Neuronal stem cell (in vitro differentiated cells): ENCODE measurements around the gene MPL.

ENCODE experiments used
- DNase-seq: peaks from one replicate; pipeline ENCODE4 v3.0.0-alpha.2; 2013; ENCODE audit warnings: low spot score
- H2AFZ ChIP-seq: one replicate; pipeline ENCODE4 v1.6.1; 2013; ENCODE audit warnings: mild to moderate bottlenecking, low read length, inconsistent platforms
- H2AK5ac ChIP-seq: 2 replicates; pipeline ENCODE4 v1.6.1; 2013; ENCODE audit warnings: low read depth, mild to moderate bottlenecking, inconsistent platforms, low read length, moderate library complexity, mixed read lengths
- H2BK120ac ChIP-seq: 2 replicates; pipeline ENCODE4 v1.6.1; 2013; ENCODE audit warnings: low read depth, mild to moderate bottlenecking, inconsistent platforms, low read length, moderate library complexity, mixed read lengths
- H2BK12ac ChIP-seq: one replicate; pipeline ENCODE4 v1.6.1; 2013; ENCODE audit warnings: low read length, inconsistent platforms
- H2BK15ac ChIP-seq: 2 replicates; pipeline ENCODE4 v1.6.1; 2013; ENCODE audit warnings: mild to moderate bottlenecking, low read length, inconsistent platforms, mixed read lengths
- H2BK5ac ChIP-seq: one replicate; pipeline ENCODE4 v1.6.1; 2013; ENCODE audit warnings: inconsistent platforms, mild to moderate bottlenecking, low read length, moderate library complexity
- H3K14ac ChIP-seq: one replicate; pipeline ENCODE4 v1.6.1; 2013; ENCODE audit warnings: low read length, inconsistent platforms
- H3K18ac ChIP-seq: 2 replicates; pipeline ENCODE4 v1.6.1; 2013; ENCODE audit warnings: low read length, inconsistent platforms
- H3K23ac ChIP-seq: 2 replicates; pipeline ENCODE4 v1.6.1; 2013; ENCODE audit warnings: low read depth, mild to moderate bottlenecking, mixed read lengths, low read length, inconsistent platforms; ENCODE audit not compliant: poor library complexity
- H3K27ac ChIP-seq: replicated peaks from 3 replicates; pipeline ENCODE4 v1.5.1; 2013; ENCODE audit warnings: low read length, inconsistent platforms
- H3K27me3 ChIP-seq, 3 experiments: 2 replicates each; pipeline ENCODE4 v1.6.1; 2013; ENCODE audit warnings: low read length in 3 of 3, mild to moderate bottlenecking in 2 of 3, inconsistent platforms in 1 of 3, low read depth in 1 of 3, mixed read lengths in 1 of 3, moderate library complexity in 1 of 3; ENCODE audit not compliant: control insufficient read depth in 3 of 3, insufficient read depth in 3 of 3
- H3K36me3 ChIP-seq, 2 donors: replicated peaks in 1 of 2; 2 replicates each; pipeline ENCODE4 v1.6.1; 2013; ENCODE audit warnings: low read length in 2 of 2; ENCODE audit not compliant: control insufficient read depth in 2 of 2, insufficient read depth in 2 of 2
- H3K4ac ChIP-seq: 2 replicates; pipeline ENCODE4 v1.6.1; 2013; ENCODE audit warnings: inconsistent platforms, mild to moderate bottlenecking, low read length, moderate library complexity
- H3K4me1 ChIP-seq, 2 donors: 1 replicate in 1 of 2; 2 replicates in 1 of 2; pipeline ENCODE4 v1.6.1; 2013; ENCODE audit warnings: low read length in 2 of 2, low read depth in 1 of 2; ENCODE audit not compliant: control insufficient read depth in 2 of 2, insufficient read depth in 1 of 2
- H3K4me2 ChIP-seq: one replicate; pipeline ENCODE4 v1.6.1; 2013; ENCODE audit warnings: mild to moderate bottlenecking, low read length, inconsistent platforms; ENCODE audit not compliant: insufficient read depth, poor library complexity, severe bottlenecking
- H3K4me3 ChIP-seq, 2 donors: 2 replicates each; pipeline ENCODE4 v1.5.1; 2013; ENCODE audit warnings: low read length in 2 of 2, mild to moderate bottlenecking in 2 of 2, inconsistent platforms in 1 of 2, moderate library complexity in 1 of 2
- H3K79me1 ChIP-seq: one replicate; pipeline ENCODE4 v1.6.1; 2013; ENCODE audit warnings: low read depth, mild to moderate bottlenecking, inconsistent platforms, low read length, moderate library complexity
- H3K9ac ChIP-seq: one replicate; pipeline ENCODE4 v1.6.1; 2013; ENCODE audit warnings: mild to moderate bottlenecking, low read depth, low read length, inconsistent platforms; ENCODE audit not compliant: poor library complexity
- H3K9me3 ChIP-seq, 2 donors: replicated peaks in 1 of 2; 2 replicates each; pipeline versions ENCODE3 to v1.6.1; 2013; ENCODE audit warnings: low read length in 2 of 2, mild to moderate bottlenecking in 2 of 2, inconsistent platforms in 1 of 2, low read depth in 1 of 2, mixed read lengths in 1 of 2, moderate library complexity in 1 of 2; ENCODE audit not compliant: control insufficient read depth in 2 of 2, insufficient read depth in 1 of 2
- H4K8ac ChIP-seq: one replicate; pipeline ENCODE4 v1.6.1; 2013; ENCODE audit warnings: low read depth, mild to moderate bottlenecking, inconsistent platforms, low read length, moderate library complexity
- H4K91ac ChIP-seq: one replicate; pipeline ENCODE4 v1.6.1; 2013; ENCODE audit warnings: low read length, low read depth, mild to moderate bottlenecking, inconsistent platforms; ENCODE audit not compliant: poor library complexity
- WGBS, 2 donors: extraction: QIAGEN DNeasy Blood & Tissue Kit; methylation state at CpG; one replicate each; pipeline ENCODE4 v1.1.7; 2013; ENCODE audit warnings: missing lambda C conversion rate in 2 of 2, mixed read lengths in 1 of 2; ENCODE audit not compliant: insufficient read length in 2 of 2, insufficient replicate concordance in 1 of 2; ENCODE audit errors: extremely low coverage in 2 of 2; 5-methylcytosine and 5-hydroxymethylcytosine counted together

MPL gene

DNA sequence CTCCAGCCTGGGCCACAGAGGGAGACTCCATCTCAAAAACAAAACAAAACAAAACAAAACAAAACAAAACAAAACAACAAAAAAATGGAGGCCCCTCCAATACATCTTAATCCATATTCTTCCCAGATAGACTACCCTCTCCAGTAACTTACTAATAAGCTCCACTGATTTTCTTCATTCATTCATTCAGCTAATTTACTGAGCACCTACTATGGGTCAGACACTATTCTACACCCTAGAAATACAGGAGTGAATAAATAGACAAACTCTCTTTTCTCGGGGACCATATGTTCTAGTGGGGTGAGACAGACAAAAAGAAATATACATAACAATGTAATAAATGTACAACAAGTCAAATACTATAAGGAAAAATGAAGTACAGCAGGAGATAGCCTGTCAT lies 13.4 kb downstream of the MPL start:
- H3K23ac ChIP-seq: no peak overlapping the region

GRCh38 chr1:43351421-43352350 lies 14.1 kb downstream of the MPL start:
- Histone ChIP-seq H3K4me1 (peaks cover 9 to 11% of the 10 kb centered on the region in 2 donors), H4K91ac (peak overlapping the region; percentile 65)
- no CpG with 5 or more reads among the region's 10 CpGs for WGBS, 2 donors

More for the DNA sequence above, 13.4 kb downstream of the MPL start:
- Histone ChIP-seq H4K91ac (no peak overlapping the region), H3K36me3 (no peaks in the 10 kb centered on the region), H3K4ac (no peak overlapping the region), H4K8ac (no peak overlapping the region), H3K4me3 (no peak overlapping the region), H3K9me3 (no peaks in the 10 kb centered on the region), H2BK15ac (no peak overlapping the region), H3K79me1 (no peaks in the 10 kb centered on the region), H2BK5ac (no peak overlapping the region), H2AFZ (no peak overlapping the region), H3K14ac (no peak overlapping the region), H3K27ac (no peak overlapping the region), H3K4me1 (peaks cover 9 to 16% of the 10 kb centered on the region in 2 donors), H3K27me3 (peaks cover 0 to 48% (median 0%) of the 10 kb centered on the region in 3 experiments), H2AK5ac (no peak overlapping the region), H3K18ac (no peak overlapping the region), H3K4me2 (no peak overlapping the region), H3K9ac (no peak overlapping the region), H2BK120ac (no peak overlapping the region), H2BK12ac (no peak overlapping the region)
- DNase-seq: no peak
- WGBS, 2 donors: no CpG with 5 or more reads among the region's 1 CpG

DNA sequence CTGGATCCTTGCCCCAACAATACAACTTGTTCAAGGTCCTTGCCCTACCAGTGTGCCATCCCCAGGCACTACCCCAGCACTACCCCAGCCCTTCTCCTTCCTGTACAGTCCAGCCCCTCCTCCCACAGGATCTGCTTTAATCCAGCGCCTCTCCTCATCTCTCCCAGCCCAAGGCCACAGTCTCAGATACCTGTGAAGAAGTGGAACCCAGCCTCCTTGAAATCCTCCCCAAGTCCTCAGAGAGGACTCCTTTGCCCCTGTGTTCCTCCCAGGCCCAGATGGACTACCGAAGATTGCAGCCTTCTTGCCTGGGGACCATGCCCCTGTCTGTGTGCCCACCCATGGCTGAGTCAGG lies 14.7 kb downstream of the MPL start:
- no peak overlapping the region for H3K18ac ChIP-seq
- H3K14ac ChIP-seq: no peak overlapping the region
- no peak overlapping the region for H4K8ac ChIP-seq
- H3K4me3 ChIP-seq: no peak overlapping the region
- no peak overlapping the region for H3K4ac ChIP-seq
- peaks cover 0 to 34% (median 0%) of the 10 kb centered on the region in 3 experiments for H3K27me3 ChIP-seq
- peak overlapping the region; percentile 61 for H3K9ac ChIP-seq
- no peaks in the 10 kb centered on the region for H3K36me3 ChIP-seq
- DNase-seq: no peak
- WGBS, 2 donors: no CpG with 5 or more reads among the region's 2 CpGs
- peak overlapping the region; percentile 77 for H3K23ac ChIP-seq
- H2BK15ac ChIP-seq: peak overlapping the region; percentile 5
- peaks cover 9 to 10% of the 10 kb centered on the region in 2 donors for H3K4me1 ChIP-seq
- no peaks in the 10 kb centered on the region for H3K9me3 ChIP-seq
- H2BK120ac ChIP-seq: peak overlapping the region; percentile 10
- no peak overlapping the region for H3K27ac ChIP-seq
- H2BK12ac ChIP-seq: peak overlapping the region; percentile 98
- H3K4me2 ChIP-seq: no peak overlapping the region
- peak overlapping the region; percentile 24 for H2AK5ac ChIP-seq
- H2BK5ac ChIP-seq: no peak overlapping the region
- no peak overlapping the region for H4K91ac ChIP-seq
- no peaks in the 10 kb centered on the region for H3K79me1 ChIP-seq
- H2AFZ ChIP-seq: no peak overlapping the region

More at GRCh38 chr1:43351421-43352350, 14.1 kb downstream of the MPL start:
- Histone ChIP-seq H4K8ac (no peak overlapping the region), H3K9me3 (no peaks in the 10 kb centered on the region), H2AK5ac (peak overlapping the region; percentile 24), H2BK120ac (peak overlapping the region; percentile 10), H3K27ac (no peak overlapping the region), H3K18ac (peak overlapping the region; percentile 55), H3K9ac (peak overlapping the region; percentile 61), H3K36me3 (no peaks in the 10 kb centered on the region), H3K4me2 (no peak overlapping the region), H2BK15ac (peak overlapping the region; percentile 5), H3K14ac (no peak overlapping the region), H3K23ac (peak overlapping the region; percentile 77), H2AFZ (no peak overlapping the region), H3K27me3 (peaks cover 0 to 40% (median 0%) of the 10 kb centered on the region in 3 experiments), H3K79me1 (no peaks in the 10 kb centered on the region), H3K4me3 (no peak overlapping the region), H2BK12ac (peak overlapping the region; percentile 98), H3K4ac (no peak overlapping the region), H2BK5ac (no peak overlapping the region)
- DNase-seq: no peak

DNA sequence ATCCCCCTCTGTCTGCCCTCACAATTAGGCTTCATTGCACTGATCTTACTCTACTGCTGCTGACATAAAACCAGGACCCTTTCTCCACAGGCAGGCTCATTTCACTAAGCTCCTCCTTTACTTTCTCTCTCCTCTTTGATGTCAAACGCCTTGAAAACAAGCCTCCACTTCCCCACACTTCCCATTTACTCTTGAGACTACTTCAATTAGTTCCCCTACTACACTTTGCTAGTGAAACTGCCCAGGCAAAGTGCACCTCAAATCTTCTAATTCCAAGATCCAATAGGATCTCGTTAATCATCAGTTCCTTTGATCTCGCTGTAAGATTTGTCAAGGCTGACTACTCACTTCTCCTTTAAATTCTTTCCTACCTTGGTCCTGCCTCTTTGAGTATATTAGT lies 15.3 kb downstream of the MPL start:
- Histone ChIP-seq H3K18ac (no peak overlapping the region), H3K79me1 (no peaks in the 10 kb centered on the region), H2AK5ac (no peak overlapping the region), H3K4me1 (peaks cover 9 to 11% of the 10 kb centered on the region in 2 donors), H4K8ac (no peak overlapping the region), H3K14ac (no peak overlapping the region), H3K23ac (no peak overlapping the region), H3K4ac (no peak overlapping the region), H4K91ac (no peak overlapping the region), H3K4me2 (no peak overlapping the region), H3K27me3 (peaks cover 0 to 28% (median 0%) of the 10 kb centered on the region in 3 experiments), H2BK120ac (no peak overlapping the region), H2BK5ac (no peak overlapping the region), H2BK12ac (no peak overlapping the region), H3K9me3 (no peaks in the 10 kb centered on the region), H3K27ac (no peak overlapping the region), H2AFZ (no peak overlapping the region), H3K9ac (no peak overlapping the region), H3K36me3 (no peaks in the 10 kb centered on the region), H3K4me3 (no peak overlapping the region), H2BK15ac (peak overlapping the region; percentile 5)
- DNase-seq: no peak
- no CpG with 5 or more reads among the region's 3 CpGs for WGBS, 2 donors
